ENCODE measurements around the gene DCAF11. TPM values are rescaled to one million over a fixed set of nuclear protein-coding genes. Genes with fewer than 3 reads are reported as not detected.
A peak's percentile ranks its signal among the peaks of the same experiment; 100 is the strongest.

The DCAF11 gene
- total and polyA plus RNA-seq, 2 of the 13 experiments (the other 11 are each of a cell fraction or from before 2014, with no cell fraction given) = 150 to 257 TPM

GRCh38 chr14:24172871-24173281, 58.3 kb downstream of the DCAF11 start:
- FAIRE-seq (no peak), ATAC-seq (peak; percentile 12), DNase-seq (ENCODE audit: low spot score) (no peak)
- Histone ChIP-seq H3K9me3 (ENCODE audit: low read length) (no peaks in the 10 kb centered on the region), H3K4me3 (replicated peaks in 1 of 3; ENCODE audit: insufficient read depth in 1 of 3, low read depth in 2 of 3, low read length in 3 of 3) (no peak overlapping the region), H3K79me2 (ENCODE audit: insufficient read depth, low read length) (no peaks in the 10 kb centered on the region), H3K9ac (ENCODE audit: insufficient read depth, low read depth, low read length) (no peak overlapping the region), H4K20me1 (ENCODE audit: insufficient read depth, low read length) (no peaks in the 10 kb centered on the region), H3K36me3 (replicated peaks in 1 of 2; ENCODE audit: control insufficient read depth in 1 of 2, insufficient read depth in 2 of 2, low read length in 2 of 2) (peaks cover 4 to 9% of the 10 kb centered on the region in 2 experiments; a peak in 3 of 5 replicates), H3K27ac (ENCODE audit: extremely low read length, insufficient read depth, low read length) (no peak overlapping the region), H3K4me2 (ENCODE audit: low read depth, low read length) (no peak overlapping the region), H3K4me1 (ENCODE audit: insufficient read depth, low read length) (no peaks in the 10 kb centered on the region), H2AFZ (ENCODE audit: low read length) (no peak overlapping the region), H3K27me3 (ENCODE audit: control insufficient read depth in 1 of 2, insufficient read depth in 2 of 2, low read length in 2 of 2) (no peaks in the 10 kb centered on the region)
- TF ChIP-seq HDAC1 (CRISPR knock-in tag; IDR thresholded peaks at IDR 0.05) (no peak), SSRP1 (CRISPR knock-in tag; IDR thresholded peaks at IDR 0.05) (peak; percentile 37; the same call in 1 of the 2 replicates), GPN1 (CRISPR knock-in tag; IDR thresholded peaks at IDR 0.05; ENCODE audit: borderline replicate concordance) (no peak), ZNF569 (CRISPR knock-in tag; IDR thresholded peaks at IDR 0.05; ENCODE audit: borderline replicate concordance) (no peak), ZBTB1 (CRISPR knock-in tag; IDR thresholded peaks at IDR 0.05; ENCODE audit: borderline replicate concordance) (no peak), GABPB1 (CRISPR knock-in tag; IDR thresholded peaks at IDR 0.05) (0 out of 2 replicates have a peak, but pooled peaks have one; percentile 9), DZIP1 (CRISPR knock-in tag; IDR thresholded peaks at IDR 0.05) (0 out of 2 replicates have a peak, but pooled peaks have one; percentile 31), AGO2 (optimal IDR thresholded peaks at IDR 0.05; ENCODE audit: low read depth, low read length) (peak; percentile 34), ZBTB38 (CRISPR knock-in tag; IDR thresholded peaks at IDR 0.05) (peak; percentile 76), TFAP4 (IDR thresholded peaks at IDR 0.05; ENCODE audit: borderline replicate concordance, low read depth) (no peak), POLR2G (IDR thresholded peaks at IDR 0.05; ENCODE audit: low read depth, low read length) (peak; percentile 23)
- BruUV-seq (replicated peaks) = no TSS peak
- ChIA-PET CTCF (ENCODE audit: low intra/inter-chr PET ratio, low total read pairs) (no interaction called here), POLR2A (interaction anchor here (1.0 to 3.3 kb wide), 4 partner anchors 8 to 26 kb away, joined by 3 to 13 read pairs (median 8); partner anchors contain the start of genes IRF9, PSME2 and RNF31)
- intact Hi-C loops (cut with micrococcal nuclease; ENCODE audit: unreplicated experiment) (no loop called here), in situ Hi-C loops (cut with HindIII; ENCODE audit: extremely low pct_ligation_motif_present, low pct_unique_long_range_greater_than_20kb) (no loop called here)
- 92% methylated on average over 20 of the region's 20 CpGs for WGBS (ENCODE audit: low lambda C conversion rate)

Small RNAs within 50 kb of the gene (microRNA-seq; reads per million reads assigned to microRNA genes)
- gene MIR7703 = not detected

Small RNAs within 50 kb of the gene (small RNA-seq; reads per million reads assigned to genes)
- 0 reads per million in 3 experiments for gene IRF9 (ENCODE audit: insufficient read depth in 2 of 3, insufficient read length in 3 of 3, low read depth in 2 of 3, low replicate concordance in 1 of 3)
- gene RNA5SP383 (ENCODE audit: insufficient read depth in 2 of 3, insufficient read length in 3 of 3, low read depth in 2 of 3, low replicate concordance in 1 of 3) = 0 reads per million in 3 experiments

Other genes with a start within 250 kb of the DCAF11 start
- 45.1 and 49.4 TPM in 2 replicates for gene DHRS4, start 161.0 kb upstream of the DCAF11 start, total RNA-seq (2016; rRNA removed; fragmentation: Illumina TruSeq; extraction: Trizol)
- gene DHRS4, start 161.0 kb upstream of the DCAF11 start, polyA plus RNA-seq (2011; rRNA removed) = 23.9 and 25.0 TPM in 2 replicates
- 38.2 and 40.0 TPM in 2 replicates for gene DHRS4L2, start 125.8 kb upstream of the DCAF11 start, total RNA-seq (2016; rRNA removed; fragmentation: Illumina TruSeq; extraction: Trizol)
- gene DHRS4L2, start 125.8 kb upstream of the DCAF11 start, polyA plus RNA-seq (2011; rRNA removed) = 24.7 and 24.8 TPM in 2 replicates
- 0.13 and 0.27 TPM in 2 replicates for gene CARMIL3, start 62.8 kb upstream of the DCAF11 start, total RNA-seq (2016; rRNA removed; fragmentation: Illumina TruSeq; extraction: Trizol)
- gene CARMIL3, start 62.8 kb upstream of the DCAF11 start, polyA plus RNA-seq (2011; rRNA removed) = 0.55 and 0.85 TPM in 2 replicates
- gene CPNE6, start 43.2 kb upstream of the DCAF11 start, total RNA-seq (2016; rRNA removed; fragmentation: Illumina TruSeq; extraction: Trizol) = not detected in 2 replicates
- gene CPNE6, start 43.2 kb upstream of the DCAF11 start, polyA plus RNA-seq (2011; rRNA removed) = 0.03 TPM in 1 of 2 replicates, not detected in the other
- 118 and 129 TPM in 2 replicates for gene PCK2, start 20.5 kb upstream of the DCAF11 start, total RNA-seq (2016; rRNA removed; fragmentation: Illumina TruSeq; extraction: Trizol)
- gene PCK2, start 20.5 kb upstream of the DCAF11 start, polyA plus RNA-seq (2011; rRNA removed) = 272 and 316 TPM in 2 replicates
- gene NRL, start 172 bp downstream of the DCAF11 start, total RNA-seq (2016; rRNA removed; fragmentation: Illumina TruSeq; extraction: Trizol) = 4.7 and 5.2 TPM in 2 replicates
- gene NRL, start 172 bp downstream of the DCAF11 start, polyA plus RNA-seq (2011; rRNA removed) = 2.5 and 3.4 TPM in 2 replicates
- gene FITM1, start 15.9 kb downstream of the DCAF11 start, total RNA-seq (2016; rRNA removed; fragmentation: Illumina TruSeq; extraction: Trizol) = 3.1 and 5.8 TPM in 2 replicates
- 2.7 and 3.6 TPM in 2 replicates for gene FITM1, start 15.9 kb downstream of the DCAF11 start, polyA plus RNA-seq (2011; rRNA removed)
- gene PSME1, start 21.4 kb downstream of the DCAF11 start, total RNA-seq (2016; rRNA removed; fragmentation: Illumina TruSeq; extraction: Trizol) = 608 and 713 TPM in 2 replicates
- 144 and 159 TPM in 2 replicates for gene PSME1, start 21.4 kb downstream of the DCAF11 start, polyA plus RNA-seq (2011; rRNA removed)
- 71.2 and 78.7 TPM in 2 replicates for gene EMC9, start 26.8 kb downstream of the DCAF11 start, total RNA-seq (2016; rRNA removed; fragmentation: Illumina TruSeq; extraction: Trizol)
- gene EMC9, start 26.8 kb downstream of the DCAF11 start, polyA plus RNA-seq (2011; rRNA removed) = 60.5 and 63.9 TPM in 2 replicates
- gene PSME2, start 31.8 kb downstream of the DCAF11 start, total RNA-seq (2016; rRNA removed; fragmentation: Illumina TruSeq; extraction: Trizol) = 716 and 834 TPM in 2 replicates
- 332 and 362 TPM in 2 replicates for gene PSME2, start 31.8 kb downstream of the DCAF11 start, polyA plus RNA-seq (2011; rRNA removed)
- gene RNF31, start 32.7 kb downstream of the DCAF11 start, total RNA-seq (2016; rRNA removed; fragmentation: Illumina TruSeq; extraction: Trizol) = 65.9 and 86.8 TPM in 2 replicates
- gene RNF31, start 32.7 kb downstream of the DCAF11 start, polyA plus RNA-seq (2011; rRNA removed) = 48.2 and 59.0 TPM in 2 replicates
- 13.8 and 14.9 TPM in 2 replicates for gene IRF9, start 46.5 kb downstream of the DCAF11 start, total RNA-seq (2016; rRNA removed; fragmentation: Illumina TruSeq; extraction: Trizol)
- 49.7 and 60.9 TPM in 2 replicates for gene IRF9, start 46.5 kb downstream of the DCAF11 start, polyA plus RNA-seq (2011; rRNA removed)
- 3.4 TPM in 1 of 2 replicates, not detected in the other for gene REC8, start 57.3 kb downstream of the DCAF11 start, total RNA-seq (2016; rRNA removed; fragmentation: Illumina TruSeq; extraction: Trizol)
- 14.7 and 17.3 TPM in 2 replicates for gene REC8, start 57.3 kb downstream of the DCAF11 start, polyA plus RNA-seq (2011; rRNA removed)
- 149 and 179 TPM in 2 replicates for gene IPO4, start 74.0 kb downstream of the DCAF11 start, total RNA-seq (2016; rRNA removed; fragmentation: Illumina TruSeq; extraction: Trizol)
- gene IPO4, start 74.0 kb downstream of the DCAF11 start, polyA plus RNA-seq (2011; rRNA removed) = 37.4 and 39.0 TPM in 2 replicates
- 56.4 and 110 TPM in 2 replicates for gene TM9SF1, start 80.7 kb downstream of the DCAF11 start, total RNA-seq (2016; rRNA removed; fragmentation: Illumina TruSeq; extraction: Trizol)
- 83.2 and 85.1 TPM in 2 replicates for gene TM9SF1, start 80.7 kb downstream of the DCAF11 start, polyA plus RNA-seq (2011; rRNA removed)
- gene TSSK4, start 90.9 kb downstream of the DCAF11 start, total RNA-seq (2016; rRNA removed; fragmentation: Illumina TruSeq; extraction: Trizol) = 0.44 TPM in 1 of 2 replicates, not detected in the other
- 0.08 and 0.14 TPM in 2 replicates for gene TSSK4, start 90.9 kb downstream of the DCAF11 start, polyA plus RNA-seq (2011; rRNA removed)
- gene CHMP4A, start 98.7 kb downstream of the DCAF11 start, total RNA-seq (2016; rRNA removed; fragmentation: Illumina TruSeq; extraction: Trizol) = 113 and 140 TPM in 2 replicates
- 80.8 and 83.6 TPM in 2 replicates for gene CHMP4A, start 98.7 kb downstream of the DCAF11 start, polyA plus RNA-seq (2011; rRNA removed)
- 48.7 and 66.0 TPM in 2 replicates for gene MDP1, start 101.3 kb downstream of the DCAF11 start, total RNA-seq (2016; rRNA removed; fragmentation: Illumina TruSeq; extraction: Trizol)
- 38.2 and 44.1 TPM in 2 replicates for gene MDP1, start 101.3 kb downstream of the DCAF11 start, polyA plus RNA-seq (2011; rRNA removed)
- gene NEDD8, start 117.6 kb downstream of the DCAF11 start, total RNA-seq (2016; rRNA removed; fragmentation: Illumina TruSeq; extraction: Trizol) = 713 and 818 TPM in 2 replicates
- 473 and 535 TPM in 2 replicates for gene NEDD8, start 117.6 kb downstream of the DCAF11 start, polyA plus RNA-seq (2011; rRNA removed)
- 273 and 345 TPM in 2 replicates for gene GMPR2, start 118.2 kb downstream of the DCAF11 start, total RNA-seq (2016; rRNA removed; fragmentation: Illumina TruSeq; extraction: Trizol)
- gene GMPR2, start 118.2 kb downstream of the DCAF11 start, polyA plus RNA-seq (2011; rRNA removed) = 185 and 210 TPM in 2 replicates
- 73.5 and 73.7 TPM in 2 replicates for gene TINF2, start 127.8 kb downstream of the DCAF11 start, total RNA-seq (2016; rRNA removed; fragmentation: Illumina TruSeq; extraction: Trizol)
- 52.0 and 59.8 TPM in 2 replicates for gene TINF2, start 127.8 kb downstream of the DCAF11 start, polyA plus RNA-seq (2011; rRNA removed)
- 1.9 and 3.2 TPM in 2 replicates for gene TGM1, start 148.4 kb downstream of the DCAF11 start, total RNA-seq (2016; rRNA removed; fragmentation: Illumina TruSeq; extraction: Trizol)
- 9.5 and 10.6 TPM in 2 replicates for gene TGM1, start 148.4 kb downstream of the DCAF11 start, polyA plus RNA-seq (2011; rRNA removed)
- 31.2 and 57.9 TPM in 2 replicates for gene RABGGTA, start 156.8 kb downstream of the DCAF11 start, total RNA-seq (2016; rRNA removed; fragmentation: Illumina TruSeq; extraction: Trizol)
- 90.8 and 111 TPM in 2 replicates for gene RABGGTA, start 156.8 kb downstream of the DCAF11 start, polyA plus RNA-seq (2011; rRNA removed)
- 46.3 and 60.8 TPM in 2 replicates for gene DHRS1, start 185.0 kb downstream of the DCAF11 start, total RNA-seq (2016; rRNA removed; fragmentation: Illumina TruSeq; extraction: Trizol)
- gene DHRS1, start 185.0 kb downstream of the DCAF11 start, polyA plus RNA-seq (2011; rRNA removed) = 49.8 and 52.2 TPM in 2 replicates
- gene NOP9, start 185.1 kb downstream of the DCAF11 start, total RNA-seq (2016; rRNA removed; fragmentation: Illumina TruSeq; extraction: Trizol) = 61.6 and 64.5 TPM in 2 replicates
- gene NOP9, start 185.1 kb downstream of the DCAF11 start, polyA plus RNA-seq (2011; rRNA removed) = 24.5 and 33.8 TPM in 2 replicates
- gene CIDEB, start 193.2 kb downstream of the DCAF11 start, total RNA-seq (2016; rRNA removed; fragmentation: Illumina TruSeq; extraction: Trizol) = 22.4 and 35.8 TPM in 2 replicates
- gene CIDEB, start 193.2 kb downstream of the DCAF11 start, polyA plus RNA-seq (2011; rRNA removed) = 110 and 143 TPM in 2 replicates
- gene LTB4R2, start 195.4 kb downstream of the DCAF11 start, total RNA-seq (2016; rRNA removed; fragmentation: Illumina TruSeq; extraction: Trizol) = 1.4 and 6.9 TPM in 2 replicates
- gene LTB4R2, start 195.4 kb downstream of the DCAF11 start, polyA plus RNA-seq (2011; rRNA removed) = 3.9 and 6.1 TPM in 2 replicates
- gene LTB4R, start 196.7 kb downstream of the DCAF11 start, total RNA-seq (2016; rRNA removed; fragmentation: Illumina TruSeq; extraction: Trizol) = 1.00 and 3.2 TPM in 2 replicates
- gene LTB4R, start 196.7 kb downstream of the DCAF11 start, polyA plus RNA-seq (2011; rRNA removed) = 8.2 and 12.4 TPM in 2 replicates
- not detected in 2 replicates for gene ADCY4, start 220.3 kb downstream of the DCAF11 start, total RNA-seq (2016; rRNA removed; fragmentation: Illumina TruSeq; extraction: Trizol)
- 0.03 TPM in 1 of 2 replicates, not detected in the other for gene ADCY4, start 220.3 kb downstream of the DCAF11 start, polyA plus RNA-seq (2011; rRNA removed)
- gene RIPK3, start 225.2 kb downstream of the DCAF11 start, total RNA-seq (2016; rRNA removed; fragmentation: Illumina TruSeq; extraction: Trizol) = not detected in 2 replicates
- gene RIPK3, start 225.2 kb downstream of the DCAF11 start, polyA plus RNA-seq (2011; rRNA removed) = not detected in 2 replicates